Measurements from ENCODE around the gene LRRC75B. TPM values are rescaled to one million over a fixed set of nuclear protein-coding genes. Genes with fewer than 3 reads are reported as not detected.
"Not testable (repeated sequence)": the region's sequence is repeated elsewhere in the genome, so short reads cannot be mapped to it uniquely, and the experiment has no call there.

The LRRC75B gene, protein sequence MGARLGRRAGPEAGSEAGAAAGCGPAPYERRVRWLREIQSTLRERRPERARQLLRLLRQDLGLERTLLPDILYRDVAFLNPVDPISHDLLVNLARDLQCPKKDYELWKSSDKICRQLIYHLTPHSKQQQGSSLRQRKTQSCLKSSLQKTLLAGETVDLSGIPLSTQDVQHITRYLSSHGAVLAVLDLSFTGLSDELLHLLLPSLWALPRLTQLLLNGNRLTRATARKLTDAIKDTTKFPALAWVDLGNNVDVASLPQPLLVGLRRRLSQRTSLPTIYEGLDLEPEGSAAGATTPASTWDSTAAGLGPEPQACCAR
- total RNA-seq: 8.9 and 14.1 TPM in 2 replicates

DNA sequence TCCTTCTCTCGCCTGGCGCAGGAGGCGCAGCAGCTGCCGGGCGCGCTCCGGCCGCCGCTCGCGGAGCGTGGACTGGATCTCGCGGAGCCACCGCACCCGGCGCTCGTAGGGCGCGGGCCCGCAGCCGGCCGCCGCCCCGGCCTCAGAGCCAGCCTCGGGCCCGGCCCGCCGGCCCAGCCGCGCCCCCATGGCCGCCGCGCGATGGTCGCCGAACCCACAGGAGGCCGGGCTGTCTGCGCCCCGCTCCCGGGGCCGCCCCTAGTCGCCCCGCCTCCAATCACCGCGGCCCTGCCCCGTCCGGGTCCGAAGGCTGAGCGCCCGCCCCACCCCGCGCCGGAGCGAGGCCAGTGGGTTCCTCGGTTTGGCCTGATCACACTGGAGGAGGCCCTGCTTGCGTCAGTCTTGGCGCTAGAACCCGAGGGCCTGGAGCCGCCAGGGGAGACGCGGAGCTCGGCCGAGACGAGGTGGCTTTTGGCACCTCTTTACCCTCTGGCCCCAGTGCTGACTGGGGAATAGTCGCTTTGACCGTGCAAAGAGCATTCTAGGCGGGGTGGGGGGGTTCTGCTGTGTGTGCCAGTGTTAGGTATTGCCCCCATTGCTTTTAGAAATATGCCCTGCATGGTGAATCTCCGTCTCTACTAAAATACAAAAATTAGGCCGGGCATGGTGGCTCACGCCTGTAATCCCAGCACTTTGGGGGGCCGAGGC is at the start of gene LRRC75B:
Gene LRRC75B (minus strand): TSS at position 223 of the 708 bp plus-strand sequence. CDS start 34 bp downstream, at position 189.
- no peak for DNase-seq (ENCODE audit: low read depth)
- H3K4me3 ChIP-seq (ENCODE audit: low read depth, low read length): peak within 1 kb of the TSS; percentile 69
- TF ChIP-seq, protein P1, sequence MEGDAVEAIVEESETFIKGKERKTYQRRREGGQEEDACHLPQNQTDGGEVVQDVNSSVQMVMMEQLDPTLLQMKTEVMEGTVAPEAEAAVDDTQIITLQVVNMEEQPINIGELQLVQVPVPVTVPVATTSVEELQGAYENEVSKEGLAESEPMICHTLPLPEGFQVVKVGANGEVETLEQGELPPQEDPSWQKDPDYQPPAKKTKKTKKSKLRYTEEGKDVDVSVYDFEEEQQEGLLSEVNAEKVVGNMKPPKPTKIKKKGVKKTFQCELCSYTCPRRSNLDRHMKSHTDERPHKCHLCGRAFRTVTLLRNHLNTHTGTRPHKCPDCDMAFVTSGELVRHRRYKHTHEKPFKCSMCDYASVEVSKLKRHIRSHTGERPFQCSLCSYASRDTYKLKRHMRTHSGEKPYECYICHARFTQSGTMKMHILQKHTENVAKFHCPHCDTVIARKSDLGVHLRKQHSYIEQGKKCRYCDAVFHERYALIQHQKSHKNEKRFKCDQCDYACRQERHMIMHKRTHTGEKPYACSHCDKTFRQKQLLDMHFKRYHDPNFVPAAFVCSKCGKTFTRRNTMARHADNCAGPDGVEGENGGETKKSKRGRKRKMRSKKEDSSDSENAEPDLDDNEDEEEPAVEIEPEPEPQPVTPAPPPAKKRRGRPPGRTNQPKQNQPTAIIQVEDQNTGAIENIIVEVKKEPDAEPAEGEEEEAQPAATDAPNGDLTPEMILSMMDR (conservative IDR thresholded peaks at IDR 0.05; ENCODE audit: low read depth, low read length): no peak

DNA sequence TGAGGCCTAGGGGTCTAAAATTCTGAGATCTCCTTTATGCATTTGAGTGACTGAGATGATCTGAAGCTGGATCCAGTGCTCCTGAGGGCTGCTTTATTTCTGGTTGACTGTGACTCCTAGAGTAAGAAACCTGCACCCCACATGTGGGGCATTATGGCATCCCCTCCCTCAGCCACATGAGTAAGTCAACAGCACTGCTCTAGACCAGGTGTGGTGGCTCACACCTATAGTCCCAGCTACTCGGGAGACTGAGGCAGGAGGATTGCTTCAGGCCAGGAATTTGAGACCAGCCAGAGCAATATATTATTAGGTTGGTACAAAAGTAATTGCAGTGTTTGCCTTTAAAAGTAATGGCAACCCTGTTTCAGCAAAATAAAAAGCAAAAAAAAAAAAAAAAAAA is 49.4 kb upstream of the LRRC75B start:
- not testable (repeated sequence) for DNase-seq (ENCODE audit: low read depth); H3K4me3 ChIP-seq (ENCODE audit: low read depth, low read length)

DNA sequence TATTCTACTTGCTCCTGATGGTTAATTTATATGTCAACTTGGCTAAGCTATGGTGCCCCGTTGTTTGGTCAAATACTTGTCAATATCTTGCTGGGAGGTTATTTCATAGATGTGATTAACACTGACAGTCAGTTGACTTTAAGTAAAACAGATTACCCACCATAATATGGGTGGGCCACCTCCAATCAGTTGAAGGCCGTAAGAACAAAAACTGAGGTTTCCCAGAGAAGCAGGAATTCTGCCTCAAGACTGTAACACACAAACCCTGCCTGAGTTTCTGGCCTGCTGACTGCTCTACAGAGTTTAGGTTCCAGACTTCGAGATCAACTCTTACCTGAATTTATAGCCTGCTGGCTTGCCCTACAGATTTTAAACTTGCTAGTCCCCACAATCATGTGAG is 43.6 kb upstream of the LRRC75B start:
- not testable (repeated sequence) for DNase-seq (ENCODE audit: low read depth); H3K4me3 ChIP-seq (ENCODE audit: low read depth, low read length)

DNA sequence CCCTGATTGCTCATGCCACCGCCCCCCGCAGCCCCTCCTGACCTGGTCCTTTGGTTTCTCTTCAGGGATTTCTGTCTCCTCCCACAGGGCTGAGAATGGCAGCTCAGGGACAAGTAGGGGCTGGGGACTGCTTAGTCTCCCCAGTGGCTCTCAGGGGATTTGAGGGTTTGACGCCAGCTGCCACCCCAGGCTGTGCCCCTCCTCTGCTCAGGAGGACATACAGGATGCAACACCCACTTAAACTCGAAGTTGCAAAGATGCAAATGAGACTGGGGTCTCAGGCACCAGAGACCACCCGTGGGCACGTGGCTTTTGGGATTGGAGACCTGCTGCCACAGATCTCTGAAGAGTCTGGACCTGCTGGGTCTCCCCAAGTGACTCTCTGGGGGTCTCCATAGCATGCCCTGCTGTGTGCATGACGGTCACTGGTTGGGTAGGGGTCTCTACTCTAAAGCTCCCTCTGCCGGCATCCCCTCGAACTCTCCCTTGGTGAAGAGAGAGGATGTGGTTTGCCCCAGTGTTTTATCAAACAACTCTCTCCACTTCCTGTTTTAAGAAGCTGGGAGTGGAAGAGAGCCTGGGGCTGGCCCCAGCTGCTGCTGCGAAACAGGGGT is 42.0 kb upstream of the LRRC75B start:
- not testable (repeated sequence) for DNase-seq (ENCODE audit: low read depth); H3K4me3 ChIP-seq (ENCODE audit: low read depth, low read length)

DNA sequence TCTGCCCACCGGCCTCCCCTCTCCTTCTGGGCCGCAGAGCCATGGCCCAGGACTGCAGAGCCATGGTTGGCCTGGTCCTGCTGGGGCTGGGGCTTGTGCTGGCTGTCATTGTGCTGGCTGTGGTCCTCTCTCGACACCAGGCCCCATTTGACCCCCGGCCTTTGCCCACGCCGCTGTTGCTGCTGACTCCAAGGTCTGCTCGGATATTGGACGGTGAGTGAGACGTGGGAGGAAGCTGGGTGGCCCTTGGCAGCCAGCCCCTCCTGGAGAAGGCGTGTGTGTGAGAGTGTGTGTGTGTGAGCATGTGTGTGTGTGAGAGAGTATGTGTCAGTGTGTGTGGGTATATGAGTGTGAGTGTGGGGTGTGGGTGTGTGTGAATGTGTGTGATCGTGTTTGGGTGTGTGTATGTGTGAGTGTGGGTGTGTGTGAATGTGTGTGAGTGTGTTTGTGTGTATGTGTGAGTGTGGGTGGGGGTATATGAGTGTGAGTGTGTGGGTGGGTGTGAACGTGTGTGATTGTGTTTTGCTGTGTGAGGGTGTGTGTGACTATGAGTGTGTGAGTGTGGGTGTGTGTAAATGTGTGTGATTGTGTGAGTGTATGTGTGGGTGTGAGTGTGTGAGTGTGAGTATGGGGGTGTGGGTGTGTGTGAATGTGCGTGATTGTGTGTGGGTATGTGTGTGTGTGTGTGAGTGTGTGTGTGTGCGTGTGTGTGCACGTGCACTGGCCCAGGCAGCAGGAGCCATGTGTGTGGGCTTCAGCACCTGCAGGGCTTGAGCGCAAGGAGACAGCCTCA is 40.6 kb upstream of the LRRC75B start:
- DNase-seq (ENCODE audit: low read depth): not testable (repeated sequence)
- H3K4me3 ChIP-seq (ENCODE audit: low read depth, low read length): peak overlapping the region; percentile 47

DNA sequence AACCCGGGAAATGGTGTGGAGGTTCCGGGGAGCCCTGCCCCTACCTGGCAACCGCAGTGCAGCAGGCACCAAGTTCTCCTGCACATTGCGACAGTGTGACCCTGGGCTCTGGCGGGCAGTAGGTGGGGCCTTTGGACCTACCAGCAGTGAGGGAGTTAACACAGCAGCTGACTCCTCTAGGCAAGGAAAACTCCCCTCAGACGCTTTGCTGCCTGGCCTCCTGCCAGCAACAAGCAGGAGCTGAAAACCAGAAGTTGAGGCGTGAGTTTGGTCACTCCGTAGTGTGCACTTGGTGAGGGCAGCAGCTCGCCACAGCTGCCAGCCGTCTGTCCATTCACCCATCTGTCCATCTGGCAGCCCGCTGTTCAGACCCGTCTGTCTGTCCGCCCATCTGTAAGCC is 39.8 kb upstream of the LRRC75B start:
- H3K4me3 ChIP-seq (ENCODE audit: low read depth, low read length): peak overlapping the region; percentile 47
- not testable (repeated sequence) for DNase-seq (ENCODE audit: low read depth)

DNA sequence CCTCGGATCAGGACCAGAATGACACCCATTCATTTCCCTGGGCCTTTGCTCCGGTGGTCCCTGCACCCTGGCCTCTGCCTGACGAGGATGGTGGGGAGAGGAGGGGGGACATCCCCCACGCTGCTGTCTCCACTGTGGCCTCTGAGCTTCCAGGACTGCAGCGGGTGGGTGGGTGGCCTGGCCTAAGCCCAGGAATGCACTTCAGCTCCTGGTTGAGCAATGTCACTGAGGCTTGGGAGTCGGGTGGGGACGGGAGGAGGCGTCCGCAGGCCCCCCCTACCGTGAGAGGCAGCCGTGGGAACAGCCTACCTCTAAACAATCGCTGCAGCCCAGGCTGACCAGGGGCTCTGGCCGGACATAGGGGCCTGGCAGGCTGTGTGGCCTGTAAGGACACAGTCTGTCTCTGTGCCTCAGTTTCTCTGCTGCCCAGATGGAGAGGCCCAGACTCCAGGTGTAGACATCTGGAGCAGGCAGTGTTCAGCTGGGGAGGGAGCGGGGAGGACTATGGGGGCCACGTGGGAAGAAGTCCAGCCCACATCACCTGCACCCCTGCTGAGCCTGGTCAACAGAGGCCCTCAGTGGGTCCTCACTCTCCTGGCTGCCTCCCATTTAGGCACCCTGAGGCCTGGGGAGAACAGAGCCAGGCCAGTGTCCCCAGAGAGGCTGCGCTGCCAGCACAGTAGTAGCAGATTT is 38.7 kb upstream of the LRRC75B start:
- not testable (repeated sequence) for H3K4me3 ChIP-seq (ENCODE audit: low read depth, low read length); DNase-seq (ENCODE audit: low read depth)

DNA sequence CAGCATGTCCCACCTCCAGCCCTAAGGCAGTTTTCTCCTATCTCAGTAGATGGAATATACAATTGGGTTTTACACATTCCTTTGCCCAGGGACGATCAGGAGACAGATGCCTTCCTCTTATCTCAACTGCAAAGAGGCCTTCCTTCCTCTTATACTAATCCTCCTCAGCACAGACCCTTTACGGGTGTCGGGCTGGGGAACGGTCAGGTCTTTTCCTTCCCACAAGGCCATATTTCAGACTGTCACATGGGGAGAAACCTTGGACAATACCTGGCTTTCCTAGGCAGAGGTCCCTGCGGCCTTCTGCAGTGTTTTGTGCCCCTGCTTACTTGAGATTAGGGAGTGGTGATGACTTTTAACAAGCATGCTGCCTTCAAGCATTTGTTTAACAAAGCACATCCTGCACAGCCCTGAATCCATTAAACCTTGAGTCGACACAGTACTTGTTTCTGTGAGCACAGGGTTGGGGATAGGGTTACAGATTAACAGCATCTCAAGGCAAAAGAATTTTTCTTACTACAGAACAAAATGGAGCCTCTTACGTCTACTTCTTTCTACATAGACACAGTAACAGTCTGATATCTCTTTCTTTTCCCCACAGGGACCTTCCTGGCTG is 38.0 kb upstream of the LRRC75B start:
- not testable (repeated sequence) for H3K4me3 ChIP-seq (ENCODE audit: low read depth, low read length)
- peak; percentile 36 for DNase-seq (ENCODE audit: low read depth)

DNA sequence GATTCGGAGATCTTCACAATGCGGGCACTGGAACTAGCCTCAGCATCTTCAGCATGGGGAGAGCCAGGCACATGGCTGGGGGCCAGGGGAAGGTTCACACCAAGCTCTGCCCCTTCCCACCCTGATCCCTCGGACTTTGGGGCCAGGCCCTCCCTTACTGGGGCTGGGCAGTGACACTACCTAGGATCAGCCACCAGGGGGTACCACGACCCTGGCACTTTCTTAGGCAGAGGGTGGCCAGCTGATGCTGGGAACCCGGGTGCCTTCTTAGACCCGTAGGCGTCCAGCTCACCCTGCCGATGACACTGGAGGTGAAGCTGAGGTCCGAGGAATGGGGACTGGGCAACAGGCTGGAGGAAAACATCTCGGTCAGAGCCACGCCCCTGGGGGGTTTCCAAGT is 36.2 kb upstream of the LRRC75B start:
- not testable (repeated sequence) for H3K4me3 ChIP-seq (ENCODE audit: low read depth, low read length); DNase-seq (ENCODE audit: low read depth)
- TF ChIP-seq, protein P1 (conservative IDR thresholded peaks at IDR 0.05; ENCODE audit: low read depth, low read length): peak; percentile 47

DNA sequence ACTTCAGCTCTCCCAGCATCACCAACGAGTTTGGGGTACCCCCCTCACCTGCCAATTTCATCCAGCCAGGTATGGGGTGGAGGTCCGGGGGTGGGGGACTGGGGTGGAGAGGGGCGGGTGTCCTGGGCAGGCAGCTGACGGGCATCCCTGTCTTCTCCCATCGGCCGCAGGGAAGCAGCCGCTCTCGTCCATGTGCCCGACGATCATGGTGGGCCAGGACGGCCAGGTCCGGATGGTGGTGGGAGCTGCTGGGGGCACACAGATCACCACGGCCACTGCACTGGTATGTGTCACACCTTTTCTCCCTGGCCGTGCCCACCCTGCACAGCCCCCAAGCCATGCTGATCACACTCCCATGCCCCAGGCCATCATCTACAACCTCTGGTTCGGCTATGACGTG is 35.0 kb upstream of the LRRC75B start:
- DNase-seq (ENCODE audit: low read depth); H3K4me3 ChIP-seq (ENCODE audit: low read depth, low read length): not testable (repeated sequence)

DNA sequence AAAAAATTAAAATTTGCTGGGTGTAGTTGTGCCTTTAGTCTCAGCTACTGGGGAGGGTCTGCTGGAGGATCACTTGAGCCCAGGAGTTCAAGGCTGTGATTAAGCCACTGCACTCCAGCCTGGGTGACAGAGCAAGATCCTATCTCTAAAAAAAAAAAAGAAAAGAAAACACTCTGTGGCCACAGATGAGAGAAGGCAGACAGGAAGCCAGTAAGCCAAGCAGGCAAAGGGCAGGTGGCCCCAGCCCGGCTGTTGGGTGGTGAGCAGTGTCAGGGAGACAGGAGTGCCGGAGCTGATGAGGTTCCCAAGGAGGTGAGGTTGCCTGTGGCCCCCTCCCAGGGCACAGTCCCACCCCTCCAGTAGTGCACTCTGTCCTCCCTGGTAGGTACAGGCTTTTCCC is 29.7 kb upstream of the LRRC75B start:
- H3K4me3 ChIP-seq (ENCODE audit: low read depth, low read length); DNase-seq (ENCODE audit: low read depth): not testable (repeated sequence)

Data from epithelial cell of proximal tubule (primary cell).